G401 (cell line): ENCODE results near the gene PLK5. TPM values are rescaled to one million over a fixed set of nuclear protein-coding genes. Genes with fewer than 3 reads are reported as not detected.
"Not testable (repeated sequence)": the region's sequence is repeated elsewhere in the genome, so short reads cannot be mapped to it uniquely, and the experiment has no call there.

Source experiments
- DNase-seq: peaks from one replicate; pipeline ENCODE4 v3.0.0-alpha.2; 2015; ENCODE audit warnings: low spot score
- in situ Hi-C: cut with HindIII; loops from 2 replicates; pipeline ENCODE4 v1.10.0; 2016; ENCODE audit warnings: low sequenced_read_pairs, mixed read lengths
- total RNA-seq: library from RNA; depleted of rRNA; stranded (reverse); fragments of >200 nt; shearing (Covaris generic); gene quantifications from 2 replicates; pipeline ENCODE4 v1.2.3, GENCODE V29; 2014

Gene PLK5
- total RNA-seq, 1 experiment from 2014 or later, result not detected

DNA sequence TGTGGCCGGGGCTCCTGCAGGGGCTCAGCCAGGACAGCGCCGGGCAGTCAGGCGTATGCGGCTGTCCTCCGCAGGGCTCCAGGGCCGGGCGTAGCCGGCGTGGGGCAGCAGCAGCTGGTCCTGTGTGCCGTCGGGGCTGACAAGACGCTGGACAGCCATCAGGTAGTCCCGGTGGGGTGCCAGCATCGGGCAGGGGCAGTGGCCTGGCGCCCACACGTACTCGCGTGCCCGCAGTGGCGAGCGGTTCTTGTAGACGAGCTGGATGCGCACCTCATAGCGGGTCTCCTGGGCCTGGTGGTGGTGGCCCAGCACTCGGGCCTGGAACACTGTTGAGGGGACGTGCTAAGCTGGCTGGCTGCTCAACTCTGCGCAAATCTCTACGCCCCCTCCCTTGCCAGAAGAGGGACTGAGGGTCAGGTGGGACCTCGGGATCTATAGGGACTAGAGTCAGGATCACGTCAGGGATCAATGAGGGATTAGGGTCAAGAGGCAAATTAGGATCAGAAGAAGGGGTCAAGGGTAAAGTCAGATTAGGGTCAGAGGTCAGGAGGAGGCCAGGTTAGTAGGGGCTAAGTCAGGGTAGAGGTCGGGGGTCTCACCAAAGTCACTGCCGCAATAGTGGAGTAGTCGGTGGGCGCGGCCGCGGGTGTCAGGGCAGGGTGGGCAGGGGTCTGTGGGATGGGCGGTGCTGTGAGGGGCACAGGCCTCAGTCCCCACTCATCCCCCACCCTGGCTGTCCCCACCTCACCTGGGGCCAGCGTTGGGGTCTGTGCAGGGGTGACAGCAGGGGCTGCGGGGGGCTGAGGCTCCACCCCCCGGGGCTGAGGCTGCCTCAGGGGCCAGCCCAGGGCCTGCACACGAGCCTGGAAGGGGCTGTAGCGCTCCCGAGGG, 17.6 kb upstream of the PLK5 start:
- in situ Hi-C loops, result no loop called here

DNA sequence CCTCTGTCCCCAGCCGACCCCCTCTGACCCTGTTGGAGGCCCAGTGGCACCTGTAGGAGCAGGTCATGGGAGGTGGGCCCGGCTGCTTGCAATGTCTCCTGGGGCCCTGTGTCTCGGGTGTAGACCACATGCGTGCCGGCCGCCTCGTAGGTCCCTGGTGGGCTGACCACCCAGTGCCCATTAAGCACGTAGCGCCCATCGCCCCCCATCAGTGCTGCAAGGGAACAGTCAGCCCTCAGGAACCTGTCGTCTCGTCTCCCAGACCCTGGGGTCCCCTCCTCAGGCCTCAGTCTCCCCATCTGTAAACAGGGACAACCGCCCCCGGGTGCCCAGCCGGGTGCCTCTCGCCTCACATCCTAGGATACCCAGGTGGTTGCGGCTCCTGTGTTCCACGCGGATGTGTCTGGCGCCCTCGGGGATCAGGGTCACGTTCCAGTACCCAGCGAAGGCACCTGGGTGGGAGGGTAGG, 16.7 kb upstream of the PLK5 start:
- DNase-seq, result no peak
- in situ Hi-C loops, result no loop called here

More for the DNA sequence above, 17.6 kb upstream of the PLK5 start:
- no peak for DNase-seq

DNA sequence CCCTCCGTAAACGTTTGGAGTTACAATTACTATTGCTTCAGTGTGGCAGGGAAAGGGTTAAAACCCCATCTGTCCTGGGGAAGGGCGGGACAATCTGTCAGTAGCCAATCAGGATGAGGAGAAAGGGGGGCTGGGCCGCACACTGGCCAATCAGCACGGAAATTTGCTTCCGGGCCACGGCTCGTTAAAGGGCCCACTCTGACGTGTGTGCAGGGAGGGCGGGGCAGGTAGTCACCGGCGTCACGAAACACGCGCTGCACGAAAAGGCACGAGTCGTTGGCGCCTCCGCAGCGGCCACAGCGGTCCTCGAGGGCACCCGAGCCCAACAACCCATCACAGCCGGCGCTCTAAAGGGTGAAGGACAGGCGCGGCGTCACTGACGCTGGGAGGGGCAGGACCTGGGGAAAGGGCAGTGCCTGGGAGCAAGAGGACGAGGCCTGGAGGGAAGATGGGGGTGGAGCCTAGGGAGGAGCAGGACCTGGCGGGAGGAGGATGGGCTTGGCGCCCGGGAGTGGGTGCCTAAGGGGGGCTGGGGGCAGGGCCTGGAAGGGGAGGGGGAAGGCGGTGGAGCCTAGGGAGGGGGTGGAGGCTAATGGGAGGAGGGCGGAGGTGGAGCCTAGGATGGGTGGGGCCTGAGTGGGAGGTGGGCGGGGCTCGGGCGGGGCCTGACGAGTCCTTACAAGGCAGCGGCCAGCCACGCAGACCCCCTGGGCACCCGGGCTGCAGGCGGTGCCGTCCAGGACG, 15.9 kb upstream of the PLK5 start:
- in situ Hi-C loops, result no loop called here
- DNase-seq, result peak; percentile 97

DNA sequence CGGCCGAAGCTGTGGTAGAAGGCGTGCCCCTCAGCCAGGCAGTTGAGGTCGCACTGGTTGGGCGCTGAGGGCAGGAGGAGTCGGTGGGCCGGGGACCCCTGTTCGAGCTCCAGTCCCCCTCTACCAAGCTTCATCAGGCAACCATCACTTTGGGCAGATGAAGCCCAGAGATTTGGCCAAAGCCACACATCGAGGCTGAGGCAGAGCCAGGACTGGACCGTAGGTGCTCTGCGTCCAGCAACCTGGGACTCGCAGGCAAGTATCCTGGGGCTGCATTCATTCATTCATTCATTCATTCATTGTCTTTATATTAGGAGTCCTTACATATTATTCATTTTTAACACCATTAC, 15.4 kb upstream of the PLK5 start:
- no peak for DNase-seq
- in situ Hi-C loops, result no loop called here

DNA sequence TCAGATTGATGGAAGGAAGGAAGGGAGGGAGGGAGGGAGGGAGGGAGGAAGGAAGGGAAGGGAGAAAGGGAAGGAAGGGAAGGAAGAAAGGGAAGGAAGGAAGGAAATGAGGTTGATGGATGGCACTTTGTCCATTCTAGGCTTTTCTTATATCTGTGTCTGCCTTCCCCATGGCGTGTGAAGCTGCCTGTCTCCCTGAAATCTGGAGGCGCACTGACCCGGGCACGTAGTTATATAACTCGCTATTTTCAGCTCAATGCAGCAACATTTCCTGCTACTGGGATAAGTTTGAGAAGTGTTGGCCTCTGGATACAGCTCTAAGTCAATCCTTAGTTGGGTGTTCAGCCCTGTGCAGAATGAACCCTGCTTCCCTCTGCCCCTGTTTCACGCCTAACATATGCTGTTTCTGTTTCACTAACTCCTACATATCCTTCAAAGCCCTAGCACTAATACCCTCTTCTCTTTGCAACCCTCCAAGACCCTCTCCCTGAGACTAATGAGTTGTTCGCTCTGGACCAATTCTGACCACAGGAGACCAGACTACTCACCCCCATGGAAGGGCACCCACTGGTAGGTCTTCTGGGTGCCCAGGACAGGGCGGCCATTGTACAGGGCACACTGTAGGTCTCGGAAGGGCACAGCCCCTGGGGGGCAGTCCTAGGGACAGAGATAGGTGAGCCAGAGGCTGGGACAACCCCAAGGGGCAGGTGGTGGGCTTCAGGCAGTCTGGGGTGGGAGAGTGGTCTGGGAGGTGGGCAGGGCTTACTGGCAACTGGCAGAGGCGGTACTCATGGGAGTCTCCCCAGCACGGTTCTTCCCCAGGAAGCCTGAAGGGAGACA, 14.1 kb upstream of the PLK5 start:
- no peak for DNase-seq
- in situ Hi-C loops, result no loop called here

DNA sequence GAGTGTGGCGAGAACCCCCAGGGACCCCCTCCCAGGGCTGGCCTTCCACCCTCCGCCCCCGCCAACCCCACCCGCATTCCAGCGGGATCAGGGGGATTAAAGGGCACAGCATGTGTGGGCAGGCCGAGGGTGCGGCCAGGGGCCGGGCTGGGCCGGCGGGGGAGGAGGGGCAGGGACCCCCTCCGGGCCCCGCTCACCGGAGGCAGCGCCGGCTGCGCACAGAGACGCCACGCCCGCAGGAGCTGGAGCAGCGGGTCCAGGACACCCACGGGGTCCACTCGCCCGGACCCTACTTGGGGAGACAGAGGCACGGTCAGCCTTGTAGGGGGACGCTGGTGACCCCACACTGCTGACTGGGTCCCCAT, 13.5 kb upstream of the PLK5 start:
- in situ Hi-C loops, result no loop called here
- no peak for DNase-seq

DNA sequence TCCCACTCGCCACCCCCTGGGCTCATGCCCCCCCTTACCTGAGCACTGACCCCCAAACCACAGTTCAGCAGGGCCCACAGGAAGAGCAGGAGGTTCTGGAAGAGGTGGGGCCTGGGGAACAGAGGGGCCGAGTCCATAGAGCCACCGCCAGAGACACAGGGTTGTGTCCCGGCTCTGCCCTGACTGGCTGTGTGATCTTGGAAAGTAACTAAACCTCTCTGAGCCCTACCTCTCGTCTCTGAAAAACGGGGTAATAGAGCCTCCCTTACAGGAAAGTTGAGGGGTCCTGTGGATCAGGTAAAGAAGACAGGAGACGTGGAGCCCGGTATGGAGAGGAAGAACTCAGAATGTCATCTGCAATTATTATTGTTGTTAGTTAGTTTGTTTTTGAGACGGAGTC, 13.1 kb upstream of the PLK5 start:
- no peak for DNase-seq

DNA sequence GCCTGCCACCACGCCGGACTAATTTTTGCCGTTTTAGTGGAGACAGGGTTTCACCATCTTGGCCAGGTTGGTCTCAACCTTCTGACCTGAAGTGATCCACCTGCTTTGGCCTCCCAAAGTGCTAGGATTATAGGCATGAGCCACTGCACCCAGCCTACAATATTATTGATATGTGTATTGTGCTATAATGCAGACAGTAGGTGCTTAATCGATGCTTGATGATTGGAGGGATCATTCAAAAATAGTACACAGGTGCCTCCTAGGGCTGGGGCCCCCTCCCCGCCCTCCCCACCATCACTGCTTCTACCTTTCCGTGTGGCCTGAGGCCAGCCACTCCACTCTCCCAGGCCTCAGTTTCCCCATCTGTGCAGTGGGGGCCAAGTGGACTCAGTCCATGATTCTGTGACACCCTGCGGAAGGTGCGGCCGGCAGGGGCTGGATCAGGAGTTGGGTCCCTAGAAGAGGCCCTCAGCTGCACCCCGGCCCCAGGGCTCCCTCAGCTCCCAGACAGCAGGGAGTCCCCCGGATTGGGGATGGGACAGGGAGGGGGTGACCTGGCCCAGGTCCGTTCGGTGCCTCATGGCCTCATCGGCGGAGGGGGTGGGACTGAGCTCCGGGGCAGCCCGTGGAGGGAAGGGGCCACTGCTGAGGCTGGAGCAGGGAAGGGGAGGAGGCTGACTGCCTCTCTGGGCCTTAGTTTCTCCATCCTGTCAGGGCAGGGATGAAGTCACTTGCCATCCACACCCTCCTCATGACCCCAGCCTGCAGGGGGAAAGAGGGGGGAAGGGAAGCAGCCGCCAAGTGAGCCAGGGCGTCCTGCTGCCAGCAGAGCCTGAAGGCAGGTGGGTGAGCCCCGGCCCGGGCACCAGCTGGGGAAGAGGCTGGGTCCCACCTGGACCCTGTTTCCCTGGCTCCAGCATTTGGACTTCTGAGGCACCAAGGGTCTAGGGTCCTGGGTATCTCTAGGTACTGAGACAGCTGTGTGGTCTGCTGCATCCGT, 12.3 kb upstream of the PLK5 start:
- DNase-seq, result no peak
- in situ Hi-C loops, result no loop called here

More for the DNA sequence above, 13.1 kb upstream of the PLK5 start:
- in situ Hi-C loops, result no loop called here

DNA sequence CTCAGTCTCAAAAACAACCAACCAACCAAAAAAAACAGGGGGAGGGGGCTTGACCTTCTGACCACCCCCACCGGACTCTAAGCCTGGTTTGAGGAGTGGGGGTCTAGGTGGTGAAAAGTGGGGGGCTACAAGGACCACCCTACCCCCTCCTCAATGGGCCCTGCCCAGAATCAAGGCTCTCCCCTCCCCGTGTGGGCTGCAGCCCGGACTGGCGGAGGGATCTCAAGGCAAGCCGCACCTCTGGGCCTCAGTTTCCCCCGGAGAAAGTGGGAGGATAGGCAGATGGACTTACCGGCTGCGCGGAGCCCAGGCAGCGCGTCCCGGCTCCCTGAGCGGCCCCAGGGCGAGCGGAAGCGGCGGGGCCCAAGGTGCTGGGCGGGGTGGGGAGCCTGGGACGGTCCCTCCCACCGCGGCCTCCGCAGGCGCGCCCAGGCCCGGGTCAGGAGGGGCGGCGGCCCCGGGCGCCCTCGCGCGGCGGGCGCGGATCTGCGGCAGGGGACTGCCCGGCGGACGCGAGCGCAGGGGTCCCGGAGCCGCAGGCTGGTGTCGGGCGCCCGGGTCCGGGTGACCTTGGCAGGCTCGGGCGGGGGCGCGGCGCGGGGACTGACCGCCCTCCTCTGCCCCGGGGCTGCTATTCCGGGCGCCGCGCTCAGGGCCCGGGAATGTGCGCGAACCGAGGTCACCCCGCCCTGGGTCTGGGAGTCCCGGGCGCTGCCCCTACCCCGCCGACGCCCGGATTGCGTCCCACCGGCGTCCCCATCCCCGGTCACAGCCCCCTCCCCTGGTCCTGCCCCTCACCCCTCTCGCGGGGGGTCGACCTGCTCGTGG, 11.0 kb upstream of the PLK5 start, which contains the start of gene ADAMTSL5:
TSS of gene ADAMTSL5 (minus strand) at position 349 of the 828 bp plus-strand sequence. CDS start 2,076 bp downstream, outside the sequence.
- in situ Hi-C loops, result no loop called here
- no peak for DNase-seq

DNA sequence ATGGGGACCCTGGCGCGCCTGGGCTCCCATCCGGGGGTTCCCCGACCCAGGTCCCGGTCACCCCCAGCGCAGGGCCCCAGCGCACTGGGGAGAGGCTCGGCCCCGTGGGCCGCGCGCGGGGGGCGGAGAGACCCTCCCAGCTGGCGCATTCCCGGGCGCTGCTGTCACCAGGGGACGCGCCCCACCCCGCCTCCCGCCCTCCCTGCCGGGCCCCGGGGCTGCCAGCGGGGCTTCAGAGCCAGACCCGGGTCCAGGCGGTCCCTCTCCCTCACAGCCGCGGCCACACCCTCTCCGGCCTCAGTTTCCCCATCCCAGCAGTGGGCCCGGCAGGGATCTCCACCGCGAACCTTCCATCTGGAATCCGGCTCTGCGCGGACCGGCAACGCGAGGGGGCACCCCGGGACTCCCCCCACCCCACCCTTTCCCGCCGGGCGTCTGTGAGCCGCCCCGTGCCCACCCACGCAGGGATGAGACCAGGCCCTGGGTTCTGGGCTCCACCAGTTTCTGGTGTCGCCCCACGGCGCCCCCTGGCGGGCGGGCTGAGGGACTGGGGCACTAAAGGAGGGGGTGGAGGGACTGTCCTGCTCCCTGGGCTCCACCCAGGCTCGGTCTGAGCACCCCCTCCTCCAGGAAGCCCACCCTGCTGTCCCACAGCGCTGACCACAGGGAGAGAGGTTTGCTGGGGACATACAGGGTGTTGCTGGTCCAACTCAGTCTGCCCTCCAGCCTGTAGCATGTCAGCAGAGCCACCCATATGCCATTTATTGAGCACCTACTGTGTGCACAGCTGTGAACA, 10.2 kb upstream of the PLK5 start:
- DNase-seq, result no peak
- in situ Hi-C loops, result no loop called here

DNA sequence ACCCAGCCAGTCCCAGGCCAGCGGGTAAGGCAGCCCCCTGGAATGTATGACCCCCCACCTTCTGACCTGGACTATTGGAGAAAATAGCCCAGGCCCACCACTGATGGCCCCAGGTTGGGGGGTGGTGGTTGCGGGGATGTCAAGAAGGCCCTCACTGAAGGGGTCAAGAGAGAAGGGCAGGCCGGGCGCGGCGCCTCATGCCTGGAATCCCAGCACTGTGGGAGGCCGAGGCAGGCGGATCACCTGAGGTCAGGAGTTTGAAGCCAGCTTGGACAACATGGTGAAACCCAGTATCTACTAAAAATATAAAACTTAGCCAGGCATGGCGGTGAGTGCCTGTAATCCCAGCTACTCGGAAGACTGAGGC, 9.6 kb upstream of the PLK5 start:
- in situ Hi-C loops, result no loop called here
- DNase-seq, result no peak

DNA sequence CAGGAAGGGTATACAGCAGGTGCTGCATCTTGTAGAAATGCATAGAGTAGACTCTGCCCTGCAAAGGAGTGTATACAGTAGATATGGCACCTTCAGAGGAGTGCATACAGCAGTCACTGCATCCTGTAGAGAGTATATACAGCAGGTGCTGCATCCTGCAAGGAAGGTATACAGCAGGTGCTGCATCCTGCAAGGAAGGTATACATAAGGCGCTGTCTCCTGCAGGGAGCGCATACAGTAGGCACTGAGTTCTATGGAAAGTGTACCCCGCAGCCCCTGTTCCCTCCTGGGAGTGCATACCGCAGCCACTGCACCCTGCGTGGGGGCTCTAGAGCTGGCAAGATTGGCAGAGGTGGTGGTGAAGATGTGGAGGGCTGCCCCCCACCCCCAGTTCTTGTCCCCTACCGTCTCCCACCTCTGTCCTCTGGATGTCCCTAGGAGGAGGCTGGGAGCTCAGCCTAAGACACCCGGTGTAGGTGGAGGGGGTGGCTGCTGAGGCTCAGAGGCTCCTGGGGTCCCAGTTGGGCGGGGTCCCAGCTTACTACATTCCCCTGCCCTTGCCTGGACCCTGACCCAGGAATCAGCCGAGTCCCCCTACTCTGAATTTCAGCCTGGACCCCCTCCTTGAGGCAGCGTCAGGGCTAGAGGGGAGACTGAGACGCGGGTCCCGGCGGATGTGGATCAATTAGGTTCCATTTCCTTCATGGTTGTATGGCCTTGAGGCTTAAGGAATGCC, 8.7 kb upstream of the PLK5 start:
- in situ Hi-C loops, result no loop called here
- DNase-seq, result no peak

DNA sequence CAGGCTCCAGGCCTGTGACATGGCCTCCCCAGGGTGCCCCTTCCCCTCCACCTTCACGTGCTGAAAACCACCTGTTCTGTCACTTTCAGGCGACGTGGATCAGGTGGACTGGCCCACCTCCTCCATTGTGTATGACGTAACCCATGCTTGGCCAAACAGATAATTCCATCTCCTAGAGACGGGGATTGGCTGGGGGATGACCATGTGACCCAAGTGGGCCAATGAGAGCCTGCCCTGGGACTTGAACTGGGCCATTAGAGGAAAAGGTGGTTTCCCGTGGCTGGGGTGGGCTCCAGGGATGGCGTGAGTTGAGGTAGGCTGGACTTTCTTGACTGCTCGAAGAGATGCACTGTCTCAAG, 7.5 kb upstream of the PLK5 start:
- in situ Hi-C loops, result no loop called here
- no peak for DNase-seq

DNA sequence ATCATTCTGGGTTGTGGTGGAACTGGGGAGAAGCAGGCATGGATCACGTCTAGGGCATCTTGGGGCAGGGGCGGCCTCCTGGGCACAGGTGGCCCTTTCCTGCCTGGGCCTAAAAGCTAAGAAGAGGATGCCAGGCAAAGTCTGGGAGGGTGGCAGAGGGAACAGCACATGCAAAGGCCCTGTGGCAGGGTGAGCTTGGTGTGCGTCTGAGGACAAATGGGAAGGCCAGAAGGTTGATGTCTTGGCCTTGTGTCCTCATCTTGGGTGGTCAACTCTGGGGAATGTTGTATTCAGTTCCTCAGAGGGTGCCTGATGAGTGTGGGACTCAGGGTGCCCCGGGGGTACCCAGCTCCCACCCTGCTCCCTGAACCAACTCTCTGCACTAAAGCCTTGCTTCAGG, 5.4 kb upstream of the PLK5 start:
- no peak for DNase-seq
- in situ Hi-C loops, result no loop called here

DNA sequence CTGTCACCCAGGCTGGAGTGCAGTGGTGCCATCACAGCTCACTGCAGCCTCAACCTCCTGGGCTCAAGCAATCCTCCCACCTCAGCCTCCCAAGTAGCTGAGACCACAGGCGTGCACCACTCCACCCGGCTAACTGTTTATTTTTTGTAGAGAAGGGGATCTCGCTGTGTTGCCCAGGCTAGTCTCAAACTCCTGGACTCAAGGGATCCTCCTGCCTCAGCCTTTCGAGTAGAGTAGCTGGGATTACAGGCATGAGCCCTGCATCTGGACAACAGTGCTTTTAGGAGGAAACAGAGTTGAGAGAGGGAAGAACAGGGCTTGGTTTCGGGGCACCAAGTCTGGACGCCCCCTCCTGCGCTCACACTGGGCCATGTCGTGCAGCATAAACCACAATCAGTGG, 4.1 kb upstream of the PLK5 start:
- DNase-seq, in situ Hi-C loops: not testable (repeated sequence)

DNA sequence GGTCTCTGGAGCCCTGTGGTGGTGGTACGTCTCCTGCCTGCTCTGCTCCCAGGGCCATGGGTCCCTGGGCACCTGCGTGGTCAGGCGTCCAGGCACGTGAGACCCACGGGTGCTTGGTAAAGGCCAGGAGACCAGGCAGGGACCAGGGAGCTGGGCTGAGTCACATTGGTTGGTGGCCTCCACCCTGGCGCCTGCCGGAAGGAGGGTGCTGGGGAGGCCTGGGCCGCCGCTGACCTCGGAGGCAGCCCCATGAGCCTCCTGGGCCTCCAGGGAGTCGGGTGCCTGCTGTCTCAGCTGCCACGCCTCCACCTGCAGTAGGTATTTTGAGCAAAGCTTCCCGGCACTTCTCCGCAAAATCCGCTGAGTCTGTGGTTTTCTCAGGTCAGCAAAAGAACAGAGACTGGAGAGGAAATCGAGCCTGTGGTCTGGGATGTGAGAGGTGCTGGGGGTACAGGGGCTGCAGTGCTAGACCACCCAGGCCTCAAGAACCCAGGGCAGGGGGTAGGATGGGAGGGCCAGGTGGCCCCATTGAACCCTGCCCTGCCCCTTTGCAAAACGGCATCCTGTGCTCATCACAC, 3.6 kb upstream of the PLK5 start:
- in situ Hi-C loops, result no loop called here
- no peak for DNase-seq
